K562 (cell line): ENCODE measurements around the gene FRMD4B. TPM values are rescaled to one million over a fixed set of nuclear protein-coding genes. Genes with fewer than 3 reads are reported as not detected.

Experiments used
- BDP1 ChIP-seq: IDR thresholded peaks from 3 replicates; pipeline ENCODE4 v1.6.1; 2011; ENCODE audit not compliant: insufficient read length, insufficient read depth
- EGR1 ChIP-seq: fragments of 450-650 bp; conservative IDR thresholded peaks from 2 replicates; pipeline ENCODE4 v1.6.1; 2017; ENCODE audit warnings: mild to moderate bottlenecking
- FOXA3 ChIP-seq, 2 experiments: fragments of 450-650 bp in 1 of 2; sonication (generic) in 1 of 2; formaldehyde crosslinking; IDR thresholded peaks in 1 of 2; conservative IDR thresholded peaks in 1 of 2; 2 replicates each; pipeline versions ENCODE4 v1.4.0 to v1.8.0; 2020 to 2022; ENCODE audit warnings: mild to moderate bottlenecking in 2 of 2, missing genetic modification reagents in 1 of 2
- HMG20B ChIP-seq: fragments of 250-450 bp; sonication (Bioruptor Pico); IDR thresholded peaks from 2 replicates; pipeline ENCODE4 v1.5.0; 2021; ENCODE audit warnings: mild to moderate bottlenecking
- NFXL1 ChIP-seq: fragments of 450-650 bp; formaldehyde crosslinking; IDR thresholded peaks from 2 replicates; pipeline ENCODE4 v1.4.0; 2021; ENCODE audit warnings: mild to moderate bottlenecking
- OTX1 ChIP-seq: fragments of 450-650 bp; formaldehyde crosslinking; IDR thresholded peaks from 2 replicates; pipeline ENCODE4 v1.4.0; 2022; ENCODE audit warnings: mild to moderate bottlenecking
- SMAD1 ChIP-seq: fragments of 150-350 bp; IDR thresholded peaks from 2 replicates; pipeline ENCODE4 v1.6.1; 2014; ENCODE audit warnings: low read length, low read depth; ENCODE audit not compliant: partially characterized antibody
- TAF9B ChIP-seq: fragments of 450-650 bp; IDR thresholded peaks from 2 replicates; pipeline ENCODE4 v1.6.1; 2018; ENCODE audit warnings: mild to moderate bottlenecking; ENCODE audit not compliant: partially characterized antibody
- THRAP3 ChIP-seq: fragments of 450-650 bp; IDR thresholded peaks from 2 replicates; pipeline ENCODE4 v1.6.1; 2016; ENCODE audit warnings: mild to moderate bottlenecking, inconsistent platforms, borderline replicate concordance
- polyA plus RNA-seq, 8 experiments: library from polyadenylated mRNA; depleted of rRNA in 4 of 8; stranded (reverse) in 5 of 8; unstranded in 3 of 8; fragments of >200 nt; fragmentation: Nextera tagmentation in 2 of 8; fragmentation: Illumina TruSeq in 1 of 8; extraction: Ambion mirVana in 2 of 8; extraction: Trizol in 1 of 8; gene quantifications; 2 replicates each; pipeline versions ENCODE4 v1.2.1 to v1.2.3, GENCODE V29; 2011 to 2014; ENCODE audit warnings: inconsistent platforms in 1 of 8, missing spikeins in 1 of 8
- total RNA-seq, 7 experiments: library from RNA; depleted of rRNA in 6 of 7; stranded (reverse); fragments of >200 nt in 6 of 7; fragmentation: Illumina TruSeq in 2 of 7; extraction: Trizol in 2 of 7; gene quantifications; 2 replicates each; pipeline versions ENCODE4 v1.2.1 to v1.2.3, GENCODE V29; 2011 to 2021; ENCODE audit warnings: low replicate concordance in 1 of 7
- TF ChIP-seq, protein P1 (sequence below): sonication (generic); formaldehyde crosslinking; IDR thresholded peaks from 2 replicates; pipeline ENCODE4 v1.8.1; 2023; ENCODE audit warnings: mild to moderate bottlenecking, missing genetic modification reagents
- TF ChIP-seq, protein P2 (sequence below): fragments of 450-650 bp; formaldehyde crosslinking; IDR thresholded peaks from 2 replicates; pipeline ENCODE4 v1.4.0; 2020; ENCODE audit warnings: mild to moderate bottlenecking
- TF ChIP-seq, protein P3 (sequence below): fragments of 200-800 bp; sonication (Bioruptor generic); IDR thresholded peaks from 2 replicates; pipeline ENCODE4 v1.6.1; 2017; ENCODE audit warnings: missing genetic modification characterization, missing compliant biosample characterization

FRMD4B gene
- total and polyA plus RNA-seq, 9 of the 15 experiments (the other 6 are each of a cell fraction or from before 2014, with no cell fraction given) = 0.03 to 0.09 (median 0.04) TPM; not detected in 3

DNA sequence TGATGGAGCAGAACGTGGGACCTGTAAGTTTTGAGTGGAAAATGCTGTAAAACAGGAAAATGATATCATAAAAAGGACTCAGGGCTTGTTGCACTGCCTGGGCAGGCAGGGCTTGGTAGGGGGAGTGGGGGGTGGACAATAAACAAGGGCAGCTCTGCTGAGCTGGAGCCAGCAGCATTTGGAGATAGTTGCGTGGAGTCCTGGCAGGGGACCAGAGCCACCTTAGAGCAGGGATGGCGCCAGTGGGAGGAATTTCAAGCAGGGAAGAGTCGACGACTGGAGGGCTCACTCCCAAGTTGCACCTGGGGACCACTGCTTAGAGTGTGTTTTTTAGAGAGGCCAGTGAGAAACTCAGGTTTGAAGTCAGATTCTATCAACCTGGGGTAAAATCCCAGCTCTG lies 22.7 kb upstream of the FRMD4B start (continued):
- TF ChIP-seq, protein P1, sequence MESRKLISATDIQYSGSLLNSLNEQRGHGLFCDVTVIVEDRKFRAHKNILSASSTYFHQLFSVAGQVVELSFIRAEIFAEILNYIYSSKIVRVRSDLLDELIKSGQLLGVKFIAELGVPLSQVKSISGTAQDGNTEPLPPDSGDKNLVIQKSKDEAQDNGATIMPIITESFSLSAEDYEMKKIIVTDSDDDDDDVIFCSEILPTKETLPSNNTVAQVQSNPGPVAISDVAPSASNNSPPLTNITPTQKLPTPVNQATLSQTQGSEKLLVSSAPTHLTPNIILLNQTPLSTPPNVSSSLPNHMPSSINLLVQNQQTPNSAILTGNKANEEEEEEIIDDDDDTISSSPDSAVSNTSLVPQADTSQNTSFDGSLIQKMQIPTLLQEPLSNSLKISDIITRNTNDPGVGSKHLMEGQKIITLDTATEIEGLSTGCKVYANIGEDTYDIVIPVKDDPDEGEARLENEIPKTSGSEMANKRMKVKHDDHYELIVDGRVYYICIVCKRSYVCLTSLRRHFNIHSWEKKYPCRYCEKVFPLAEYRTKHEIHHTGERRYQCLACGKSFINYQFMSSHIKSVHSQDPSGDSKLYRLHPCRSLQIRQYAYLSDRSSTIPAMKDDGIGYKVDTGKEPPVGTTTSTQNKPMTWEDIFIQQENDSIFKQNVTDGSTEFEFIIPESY = no peak
- no peak for TF ChIP-seq HMG20B (CRISPR knock-in tag)
- no peak for TF ChIP-seq BDP1
- TF ChIP-seq, protein P2, sequence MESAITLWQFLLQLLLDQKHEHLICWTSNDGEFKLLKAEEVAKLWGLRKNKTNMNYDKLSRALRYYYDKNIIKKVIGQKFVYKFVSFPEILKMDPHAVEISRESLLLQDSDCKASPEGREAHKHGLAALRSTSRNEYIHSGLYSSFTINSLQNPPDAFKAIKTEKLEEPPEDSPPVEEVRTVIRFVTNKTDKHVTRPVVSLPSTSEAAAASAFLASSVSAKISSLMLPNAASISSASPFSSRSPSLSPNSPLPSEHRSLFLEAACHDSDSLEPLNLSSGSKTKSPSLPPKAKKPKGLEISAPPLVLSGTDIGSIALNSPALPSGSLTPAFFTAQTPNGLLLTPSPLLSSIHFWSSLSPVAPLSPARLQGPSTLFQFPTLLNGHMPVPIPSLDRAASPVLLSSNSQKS = no peak
- TF ChIP-seq TAF9B = no peak
- no peak for TF ChIP-seq NFXL1 (CRISPR knock-in tag)
- TF ChIP-seq THRAP3 = no peak
- no peak for TF ChIP-seq OTX1
- TF ChIP-seq EGR1 = no peak
- TF ChIP-seq, protein P3, sequence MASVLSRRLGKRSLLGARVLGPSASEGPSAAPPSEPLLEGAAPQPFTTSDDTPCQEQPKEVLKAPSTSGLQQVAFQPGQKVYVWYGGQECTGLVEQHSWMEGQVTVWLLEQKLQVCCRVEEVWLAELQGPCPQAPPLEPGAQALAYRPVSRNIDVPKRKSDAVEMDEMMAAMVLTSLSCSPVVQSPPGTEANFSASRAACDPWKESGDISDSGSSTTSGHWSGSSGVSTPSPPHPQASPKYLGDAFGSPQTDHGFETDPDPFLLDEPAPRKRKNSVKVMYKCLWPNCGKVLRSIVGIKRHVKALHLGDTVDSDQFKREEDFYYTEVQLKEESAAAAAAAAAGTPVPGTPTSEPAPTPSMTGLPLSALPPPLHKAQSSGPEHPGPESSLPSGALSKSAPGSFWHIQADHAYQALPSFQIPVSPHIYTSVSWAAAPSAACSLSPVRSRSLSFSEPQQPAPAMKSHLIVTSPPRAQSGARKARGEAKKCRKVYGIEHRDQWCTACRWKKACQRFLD (CRISPR knock-in tag) = no peak
- TF ChIP-seq FOXA3 (CRISPR knock-in tag; conservative IDR thresholded peaks at IDR 0.05 in 1 of 2, IDR thresholded peaks at IDR 0.05 in 1 of 2) = no peak
- no peak for TF ChIP-seq SMAD1
